Trophoblast cell (in vitro differentiated cells and primary cell): ENCODE measurements around the gene IMMP2L.

Source experiments
- DNase-seq, 2 donors: peaks; one replicate each; pipeline ENCODE4 v3.0.0-alpha.2; 2016
- H2AFZ ChIP-seq: 2 replicates; pipeline ENCODE4 v1.6.1; 2013; ENCODE audit warnings: low read length, moderate library complexity, mild to moderate bottlenecking; ENCODE audit not compliant: insufficient read depth, poor library complexity
- H2AK5ac ChIP-seq: 2 replicates; pipeline ENCODE4 v1.6.1; 2013; ENCODE audit warnings: mild to moderate bottlenecking, low read length
- H2BK120ac ChIP-seq: 2 replicates; pipeline ENCODE4 v1.6.1; 2013; ENCODE audit warnings: low read length, mild to moderate bottlenecking, moderate library complexity; ENCODE audit not compliant: insufficient read depth, poor library complexity
- H2BK12ac ChIP-seq: 2 replicates; pipeline ENCODE4 v1.6.1; 2013; ENCODE audit warnings: mild to moderate bottlenecking, low read length, moderate library complexity
- H2BK5ac ChIP-seq: 2 replicates; pipeline ENCODE4 v1.6.1; 2013; ENCODE audit warnings: low read length, low read depth, moderate library complexity, mild to moderate bottlenecking; ENCODE audit not compliant: poor library complexity
- H3K14ac ChIP-seq: 2 replicates; pipeline ENCODE4 v1.6.1; 2013; ENCODE audit warnings: mild to moderate bottlenecking, low read length
- H3K18ac ChIP-seq: 2 replicates; pipeline ENCODE4 v1.6.1; 2013; ENCODE audit warnings: mild to moderate bottlenecking, low read length
- H3K23ac ChIP-seq: 2 replicates; pipeline ENCODE4 v1.6.1; 2013; ENCODE audit warnings: low read length
- H3K27ac ChIP-seq: 2 replicates; pipeline ENCODE4 v1.5.1; 2013; ENCODE audit warnings: low read depth, mild to moderate bottlenecking, inconsistent platforms, low read length, moderate library complexity
- H3K27me3 ChIP-seq: 2 replicates; pipeline ENCODE4 v1.6.1; 2013; ENCODE audit warnings: inconsistent platforms, mild to moderate bottlenecking, low read length, moderate library complexity; ENCODE audit not compliant: insufficient read depth
- H3K36me3 ChIP-seq, 2 experiments: 1 replicate in 1 of 2; 2 replicates in 1 of 2; pipeline ENCODE4 v1.6.1; 2013; ENCODE audit warnings: low read length in 2 of 2, mild to moderate bottlenecking in 2 of 2, moderate library complexity in 1 of 2; ENCODE audit not compliant: insufficient read depth in 2 of 2, control insufficient read depth in 1 of 2
- H3K4ac ChIP-seq: 2 replicates; pipeline ENCODE4 v1.6.1; 2013; ENCODE audit warnings: low read depth, mild to moderate bottlenecking, low read length, moderate library complexity
- H3K4me1 ChIP-seq, 2 experiments: 1 replicate in 1 of 2; 2 replicates in 1 of 2; pipeline ENCODE4 v1.6.1; 2013; ENCODE audit warnings: low read length in 2 of 2, mild to moderate bottlenecking in 2 of 2, moderate library complexity in 1 of 2; ENCODE audit not compliant: insufficient read depth in 2 of 2, control insufficient read depth in 1 of 2
- H3K4me2 ChIP-seq: 2 replicates; pipeline ENCODE4 v1.6.1; 2013; ENCODE audit warnings: inconsistent platforms, mild to moderate bottlenecking, low read length, moderate library complexity
- H3K4me3 ChIP-seq: 2 replicates; pipeline ENCODE4 v1.5.1; 2013; ENCODE audit warnings: mild to moderate bottlenecking, low read depth, low read length, inconsistent platforms
- H3K79me1 ChIP-seq: one replicate; pipeline ENCODE4 v1.6.1; 2013; ENCODE audit warnings: low read length
- H3K79me2 ChIP-seq: 2 replicates; pipeline ENCODE4 v1.6.1; 2013; ENCODE audit warnings: low read length, mild to moderate bottlenecking; ENCODE audit not compliant: control insufficient read depth, insufficient read depth, poor library complexity
- H3K9ac ChIP-seq: 2 replicates; pipeline ENCODE4 v1.6.1; 2013; ENCODE audit warnings: mild to moderate bottlenecking, low read length
- H3K9me3 ChIP-seq: 2 replicates; pipeline ENCODE4 v1.6.1; 2013; ENCODE audit warnings: low read depth, mild to moderate bottlenecking, control low read depth, inconsistent platforms, low read length; ENCODE audit not compliant: insufficient read depth
- H4K12ac ChIP-seq: 2 replicates; pipeline ENCODE4 v1.6.1; 2013; ENCODE audit warnings: low read depth, mild to moderate bottlenecking, low read length, moderate library complexity
- H4K8ac ChIP-seq: 2 replicates; pipeline ENCODE4 v1.6.1; 2013; ENCODE audit warnings: low read depth, mild to moderate bottlenecking, low read length, moderate library complexity
- H4K91ac ChIP-seq: one replicate; pipeline ENCODE4 v1.6.1; 2013; ENCODE audit warnings: low read depth, mild to moderate bottlenecking, low read length, moderate library complexity
- WGBS: extraction: QIAGEN DNeasy Blood & Tissue Kit; methylation state at CpG from one replicate; pipeline ENCODE4 v1.1.7; 2013; ENCODE audit warnings: missing lambda C conversion rate; ENCODE audit not compliant: insufficient read length, insufficient coverage; ENCODE audit errors: extremely low coverage; 5-methylcytosine and 5-hydroxymethylcytosine counted together

IMMP2L gene

DNA sequence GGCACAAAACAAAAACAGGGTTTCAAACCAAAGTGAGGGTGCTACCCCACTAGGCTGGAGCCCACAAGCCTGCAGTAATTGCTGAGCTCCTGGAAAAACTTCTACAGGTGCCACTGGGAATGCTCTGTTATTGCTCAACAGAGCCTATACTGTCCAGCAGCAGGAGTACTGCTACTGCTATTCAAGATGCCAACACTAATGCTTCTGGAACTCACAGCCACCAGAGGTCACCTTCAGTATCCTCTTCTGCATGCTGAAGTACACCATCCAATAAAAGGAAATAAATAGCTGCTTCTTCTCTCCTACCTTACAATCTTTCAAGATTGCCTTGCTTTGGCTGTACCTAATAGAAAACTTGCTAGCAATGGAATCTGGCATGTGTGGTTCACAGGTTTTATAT is 249.3 kb downstream of the IMMP2L start:
- H3K4me1 ChIP-seq = no peaks in the 10 kb centered on the region
- no peaks in the 10 kb centered on the region for H3K79me2 ChIP-seq
- H3K9ac ChIP-seq = no peak overlapping the region
- no peak overlapping the region for H4K8ac ChIP-seq
- no peak overlapping the region for H3K18ac ChIP-seq
- H3K14ac ChIP-seq = no peak overlapping the region
- H3K27me3 ChIP-seq = no peaks in the 10 kb centered on the region
- no peaks in the 10 kb centered on the region for H3K9me3 ChIP-seq
- no peak overlapping the region for H3K4ac ChIP-seq
- H3K4me3 ChIP-seq = no peak overlapping the region
- H3K79me1 ChIP-seq = no peaks in the 10 kb centered on the region
- H2BK120ac ChIP-seq = no peak overlapping the region
- no peak overlapping the region for H3K27ac ChIP-seq
- no peak overlapping the region for H2BK5ac ChIP-seq
- no peak overlapping the region for H4K91ac ChIP-seq
- no peak overlapping the region for H2BK12ac ChIP-seq
- H3K36me3 ChIP-seq = no peaks in the 10 kb centered on the region
- H2AFZ ChIP-seq = no peak overlapping the region
- no peak overlapping the region for H3K23ac ChIP-seq
- no peak overlapping the region for H4K12ac ChIP-seq
- H3K4me2 ChIP-seq = no peak overlapping the region
- H2AK5ac ChIP-seq = no peak overlapping the region
- DNase-seq = peak in 1 of 2 donors; percentile 23

- H2BK120ac ChIP-seq = no peak overlapping the region
- no peak for DNase-seq
- H3K23ac ChIP-seq = no peak overlapping the region
- H3K4ac ChIP-seq = no peak overlapping the region
- no peak overlapping the region for H4K12ac ChIP-seq
- no peak overlapping the region for H3K4me3 ChIP-seq
- H3K27ac ChIP-seq = no peak overlapping the region
- H2BK12ac ChIP-seq = no peak overlapping the region
- no peaks in the 10 kb centered on the region for H3K4me1 ChIP-seq
- no peak overlapping the region for H3K14ac ChIP-seq
- no peak overlapping the region for H2BK5ac ChIP-seq
- H3K79me1 ChIP-seq = no peaks in the 10 kb centered on the region
- WGBS = no CpG with 5 or more reads among the region's 1 CpG
- H2AFZ ChIP-seq = no peak overlapping the region
- no peak overlapping the region for H3K18ac ChIP-seq
- no peaks in the 10 kb centered on the region for H3K36me3 ChIP-seq
- H4K8ac ChIP-seq = no peak overlapping the region
- no peak overlapping the region for H2AK5ac ChIP-seq
- H3K27me3 ChIP-seq = no peaks in the 10 kb centered on the region
- H4K91ac ChIP-seq = no peak overlapping the region
- no peak overlapping the region for H3K4me2 ChIP-seq
- no peaks in the 10 kb centered on the region for H3K9me3 ChIP-seq
- no peak overlapping the region for H3K9ac ChIP-seq
- H3K79me2 ChIP-seq = no peaks in the 10 kb centered on the region
These were observed 253.6 kb downstream of the IMMP2L start for GRCh38 chr7:111308691-111309090.

GRCh38 chr7:111301891-111302290 is 260.4 kb downstream of the IMMP2L start:
- H3K4ac ChIP-seq = no peak overlapping the region
- no peak overlapping the region for H2AFZ ChIP-seq
- H3K9ac ChIP-seq = no peak overlapping the region
- H3K27ac ChIP-seq = no peak overlapping the region
- no peak overlapping the region for H4K8ac ChIP-seq
- no peaks in the 10 kb centered on the region for H3K79me1 ChIP-seq
- H3K4me2 ChIP-seq = no peak overlapping the region
- no peak overlapping the region for H3K23ac ChIP-seq
- no peak overlapping the region for H2BK120ac ChIP-seq
- H4K91ac ChIP-seq = no peak overlapping the region
- H4K12ac ChIP-seq = no peak overlapping the region
- no peaks in the 10 kb centered on the region for H3K9me3 ChIP-seq
- no peak overlapping the region for H2BK12ac ChIP-seq
- DNase-seq = no peak
- H3K79me2 ChIP-seq = no peaks in the 10 kb centered on the region
- no CpG with 5 or more reads among the region's 1 CpG for WGBS
- no peak overlapping the region for H3K18ac ChIP-seq
- no peak overlapping the region for H2AK5ac ChIP-seq
- no peak overlapping the region for H2BK5ac ChIP-seq
- H3K4me1 ChIP-seq = no peaks in the 10 kb centered on the region
- no peak overlapping the region for H3K14ac ChIP-seq
- H3K36me3 ChIP-seq = no peaks in the 10 kb centered on the region
- H3K27me3 ChIP-seq = no peaks in the 10 kb centered on the region
- H3K4me3 ChIP-seq = no peak overlapping the region

DNA sequence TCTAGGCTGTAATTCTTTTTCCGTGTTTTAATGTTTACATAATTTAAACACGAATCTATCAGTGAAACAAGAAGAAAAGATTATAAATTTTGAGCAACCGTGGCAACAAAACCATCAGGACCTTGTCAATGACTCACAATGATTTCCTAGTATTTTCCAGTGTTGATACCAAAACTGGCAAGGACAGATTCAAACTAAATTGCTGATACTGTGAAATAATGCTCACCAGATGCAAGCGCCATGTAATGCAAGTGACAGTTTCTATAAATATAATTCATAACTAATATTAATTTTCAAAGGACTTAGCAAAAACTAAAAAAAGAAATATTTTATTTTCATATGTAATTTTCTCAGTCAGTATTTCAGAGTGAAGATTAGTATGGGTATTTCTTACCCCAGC is 267.8 kb downstream of the IMMP2L start:
- Histone ChIP-seq H3K9me3 (no peaks in the 10 kb centered on the region), H3K4me2 (no peak overlapping the region), H4K8ac (no peak overlapping the region), H3K27ac (no peak overlapping the region), H2BK12ac (no peak overlapping the region), H3K18ac (no peak overlapping the region), H3K36me3 (no peaks in the 10 kb centered on the region), H3K79me2 (no peaks in the 10 kb centered on the region), H3K9ac (no peak overlapping the region), H3K23ac (no peak overlapping the region), H3K79me1 (no peaks in the 10 kb centered on the region), H2BK120ac (no peak overlapping the region), H4K91ac (no peak overlapping the region), H3K4me3 (no peak overlapping the region), H2AK5ac (no peak overlapping the region), H2BK5ac (no peak overlapping the region), H3K4me1 (no peaks in the 10 kb centered on the region), H3K4ac (no peak overlapping the region), H2AFZ (no peak overlapping the region), H4K12ac (no peak overlapping the region), H3K14ac (no peak overlapping the region), H3K27me3 (no peaks in the 10 kb centered on the region)
- WGBS = no CpG with 5 or more reads among the region's 4 CpGs
- no peak for DNase-seq
